Inflammatory macrophage (primary cell): Measurements from ENCODE around the gene ARPC1A.

ENCODE experiments used
- DNase-seq, 2 donors: peaks; one replicate each; pipeline ENCODE4 v3.0.0-alpha.2; 2020 to 2022

Gene ARPC1A

DNA sequence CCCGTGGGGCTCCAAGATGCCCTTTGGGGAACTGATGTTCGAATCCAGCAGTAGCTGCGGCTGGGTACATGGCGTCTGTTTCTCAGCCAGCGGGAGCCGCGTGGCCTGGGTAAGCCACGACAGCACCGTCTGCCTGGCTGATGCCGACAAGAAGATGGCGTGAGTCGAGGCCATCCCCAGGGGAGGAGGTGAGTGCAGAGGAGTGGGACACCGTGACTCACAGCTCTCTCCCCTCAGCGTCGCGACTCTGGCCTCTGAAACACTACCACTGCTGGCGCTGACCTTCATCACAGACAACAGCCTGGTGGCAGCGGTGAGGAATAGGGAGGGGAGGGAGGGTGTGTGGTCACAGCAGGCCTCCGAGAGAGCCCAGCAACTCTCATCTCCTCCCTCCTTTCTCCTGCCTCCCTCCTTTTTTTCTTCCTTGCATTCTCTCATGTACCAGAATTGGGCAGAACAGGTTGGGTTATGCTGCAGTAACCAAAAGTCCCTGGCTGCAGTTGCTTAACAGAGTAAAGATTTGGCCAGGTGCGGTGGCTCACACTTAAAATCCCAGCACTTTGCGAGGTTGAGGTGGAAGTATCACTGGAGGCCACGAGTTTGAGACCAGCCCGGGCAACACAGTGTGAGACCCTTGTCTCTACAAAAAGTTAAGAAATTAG is 65.4 kb downstream of the ARPC1A start:
- no peak for DNase-seq

DNA sequence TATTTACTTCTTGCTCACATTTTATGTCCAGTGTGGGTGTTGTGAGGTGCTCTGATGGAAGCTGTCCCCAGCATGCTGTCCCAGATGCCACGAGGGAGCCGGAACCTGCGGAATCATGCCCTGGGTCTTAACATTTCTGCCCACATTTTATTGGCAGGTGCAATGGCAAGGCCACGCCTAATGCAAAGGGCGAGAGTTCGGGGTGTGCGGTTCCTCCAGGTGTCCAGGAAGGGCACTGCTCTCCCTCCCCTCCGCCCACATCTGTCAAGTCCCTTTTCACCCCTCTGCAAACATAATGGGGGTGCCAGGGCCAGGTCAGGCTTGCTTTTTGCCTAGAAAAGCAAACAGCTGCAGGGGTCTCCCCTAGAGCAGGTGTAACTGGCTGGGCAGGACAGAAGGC is 66.3 kb downstream of the ARPC1A start:
- no peak for DNase-seq

DNA sequence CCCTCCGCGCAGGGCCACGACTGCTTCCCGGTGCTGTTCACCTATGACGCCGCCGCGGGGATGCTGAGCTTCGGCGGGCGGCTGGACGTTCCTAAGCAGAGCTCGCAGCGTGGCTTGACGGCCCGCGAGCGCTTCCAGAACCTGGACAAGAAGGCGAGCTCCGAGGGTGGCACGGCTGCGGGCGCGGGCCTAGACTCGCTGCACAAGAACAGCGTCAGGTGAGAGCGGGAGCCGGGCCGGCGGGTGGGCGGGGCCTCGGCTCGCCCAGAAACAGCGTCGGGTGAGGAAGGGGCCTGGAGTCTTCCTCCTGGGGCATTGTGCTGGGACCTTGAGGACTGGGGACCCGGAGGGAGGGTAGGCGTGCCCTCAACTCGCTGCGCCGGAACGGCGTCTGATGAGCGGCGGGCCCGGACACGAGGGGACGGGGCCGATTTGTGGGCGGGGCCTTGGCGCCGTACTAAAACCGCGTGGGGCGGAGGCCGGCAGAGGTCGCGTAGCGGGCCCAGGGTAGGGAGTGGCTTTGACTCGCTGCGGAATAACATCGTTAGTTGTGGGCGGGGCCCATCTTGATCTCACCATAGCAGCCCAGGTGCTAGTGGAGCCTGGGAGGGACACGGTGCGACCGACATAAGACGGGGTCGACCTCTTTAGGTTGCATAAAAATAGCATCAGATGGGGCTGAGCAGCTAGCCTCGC is 67.1 kb downstream of the ARPC1A start:
- peak; percentile 57 to 68 for DNase-seq

DNA sequence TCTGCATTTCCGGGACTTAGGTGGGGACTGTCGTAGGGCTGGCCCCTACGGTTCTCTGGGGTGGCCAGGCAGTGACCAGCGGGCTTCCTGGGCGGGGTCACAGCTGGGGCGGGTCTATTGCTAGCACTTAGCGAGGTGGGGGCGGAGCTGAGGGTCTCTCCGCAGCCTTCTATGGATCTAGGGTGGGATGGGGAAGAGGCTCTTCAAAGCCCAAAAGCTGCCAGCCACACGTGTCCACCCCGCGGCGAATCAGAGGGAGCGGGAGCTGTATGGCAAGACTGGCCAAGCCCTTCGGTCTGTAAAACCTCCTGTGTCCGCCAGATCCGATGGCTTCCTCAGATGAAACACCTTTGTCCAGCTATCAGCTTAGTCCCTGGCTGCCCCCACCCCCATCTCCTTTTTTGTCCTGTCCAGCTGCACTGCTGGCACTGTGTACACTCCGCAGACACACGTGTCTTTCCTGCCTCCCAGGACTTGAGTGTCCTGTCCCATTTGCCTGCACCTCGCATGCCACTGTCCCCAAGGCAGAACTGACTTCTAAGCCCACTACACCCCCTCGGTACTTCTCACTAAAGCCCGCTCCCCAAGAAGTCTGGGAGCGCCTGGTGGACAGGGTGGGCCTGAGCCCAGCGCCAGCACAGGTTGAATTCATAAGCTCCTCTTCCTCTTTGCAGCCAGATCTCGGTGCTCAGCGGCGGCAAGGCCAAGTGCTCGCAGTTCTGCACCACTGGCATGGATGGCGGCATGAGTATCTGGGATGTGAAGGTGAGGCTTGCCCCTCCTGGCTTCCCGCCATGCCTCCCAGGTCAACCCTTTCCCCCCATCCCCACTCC is 67.9 kb downstream of the ARPC1A start:
- no peak for DNase-seq

DNA sequence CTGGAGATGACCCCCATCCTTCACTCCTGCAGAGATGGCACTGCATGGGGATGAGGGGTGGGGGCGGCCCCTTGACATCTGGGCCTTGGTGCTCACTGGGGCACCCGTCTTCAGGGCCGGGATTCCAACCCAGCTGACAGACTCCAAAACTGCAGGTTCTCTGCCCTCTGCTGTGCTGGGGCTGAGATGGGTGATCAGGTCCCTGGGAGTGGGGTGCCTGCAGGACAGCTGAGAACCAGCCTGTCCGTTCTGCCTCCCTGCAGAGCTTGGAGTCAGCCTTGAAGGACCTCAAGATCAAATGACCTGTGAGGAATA is 68.4 kb downstream of the ARPC1A start:
- DNase-seq: no peak

DNA sequence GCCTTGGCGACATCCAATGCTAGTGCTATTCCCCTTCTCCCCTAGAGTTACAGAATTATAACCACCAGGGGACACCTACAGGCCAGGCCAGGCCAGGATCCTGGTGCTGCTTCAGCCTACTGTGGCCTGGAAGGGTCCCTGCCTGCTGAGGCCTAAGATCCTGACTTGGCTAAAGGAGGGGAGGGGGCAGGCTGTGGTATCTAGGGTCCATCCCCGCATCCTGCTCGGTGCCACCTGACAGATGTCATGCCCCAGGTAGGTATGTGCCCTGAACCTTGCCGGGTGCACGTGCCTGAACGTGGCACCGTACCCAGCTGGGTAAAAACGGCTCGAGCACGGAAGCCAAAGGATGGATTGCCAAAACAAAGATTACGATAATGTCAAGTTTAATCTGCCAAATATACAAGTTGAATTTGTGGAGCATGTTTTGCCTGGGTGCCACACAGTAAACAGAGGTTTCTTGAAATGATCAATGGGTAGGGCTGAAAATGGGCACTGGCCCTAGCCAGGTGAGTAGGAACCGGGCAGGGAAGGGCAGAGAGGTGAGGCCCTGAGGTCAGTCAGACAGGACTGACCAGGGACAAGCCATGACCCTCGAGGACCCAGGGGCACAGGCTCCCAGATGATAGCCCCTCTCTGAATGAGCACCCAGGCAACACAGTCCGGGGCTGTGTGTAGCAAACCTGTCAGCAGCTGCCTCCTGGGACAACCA is 70.1 kb downstream of the ARPC1A start:
- no peak for DNase-seq

DNA sequence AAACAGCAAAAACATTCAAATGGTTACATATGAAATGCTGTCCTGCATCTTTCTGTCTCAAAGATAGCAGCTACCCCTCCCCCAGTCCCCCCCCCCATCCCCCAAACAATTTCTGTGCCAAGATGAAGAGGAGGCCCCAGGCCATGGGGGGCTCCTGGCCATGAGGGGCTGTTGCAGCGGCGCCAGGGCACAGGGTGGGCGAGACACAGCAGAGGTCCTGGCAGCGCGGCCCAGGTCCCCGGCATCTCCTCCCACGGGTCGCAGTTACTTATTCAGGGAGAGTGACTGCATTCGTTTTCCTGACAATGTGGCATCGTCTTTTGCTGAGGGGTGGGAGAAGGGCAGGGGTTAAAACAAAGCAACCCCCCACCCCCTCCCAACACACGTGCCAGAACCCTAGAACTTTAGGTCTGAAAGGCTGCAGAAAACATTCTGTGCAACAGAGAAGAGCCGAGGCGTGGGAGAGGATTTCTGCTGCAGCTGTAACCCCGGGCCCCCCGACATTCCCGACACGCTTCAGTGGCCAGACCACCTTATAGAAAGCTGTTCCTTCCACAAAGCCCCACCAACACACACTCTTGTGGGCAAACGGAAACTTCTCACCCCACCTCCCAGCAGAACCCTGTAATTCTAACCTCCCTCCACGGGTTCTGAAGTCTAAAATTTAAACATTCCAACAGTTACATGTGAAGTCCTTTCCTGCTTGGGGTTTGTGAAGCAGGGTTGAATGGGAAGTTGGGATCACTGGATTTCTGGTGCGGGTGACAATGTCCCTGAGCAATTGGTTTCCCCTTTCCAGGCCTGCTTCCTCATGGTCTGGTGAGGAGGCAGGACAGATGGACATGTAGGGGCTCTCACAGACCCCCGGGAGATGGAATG is 71.0 kb downstream of the ARPC1A start:
- no peak for DNase-seq

DNA sequence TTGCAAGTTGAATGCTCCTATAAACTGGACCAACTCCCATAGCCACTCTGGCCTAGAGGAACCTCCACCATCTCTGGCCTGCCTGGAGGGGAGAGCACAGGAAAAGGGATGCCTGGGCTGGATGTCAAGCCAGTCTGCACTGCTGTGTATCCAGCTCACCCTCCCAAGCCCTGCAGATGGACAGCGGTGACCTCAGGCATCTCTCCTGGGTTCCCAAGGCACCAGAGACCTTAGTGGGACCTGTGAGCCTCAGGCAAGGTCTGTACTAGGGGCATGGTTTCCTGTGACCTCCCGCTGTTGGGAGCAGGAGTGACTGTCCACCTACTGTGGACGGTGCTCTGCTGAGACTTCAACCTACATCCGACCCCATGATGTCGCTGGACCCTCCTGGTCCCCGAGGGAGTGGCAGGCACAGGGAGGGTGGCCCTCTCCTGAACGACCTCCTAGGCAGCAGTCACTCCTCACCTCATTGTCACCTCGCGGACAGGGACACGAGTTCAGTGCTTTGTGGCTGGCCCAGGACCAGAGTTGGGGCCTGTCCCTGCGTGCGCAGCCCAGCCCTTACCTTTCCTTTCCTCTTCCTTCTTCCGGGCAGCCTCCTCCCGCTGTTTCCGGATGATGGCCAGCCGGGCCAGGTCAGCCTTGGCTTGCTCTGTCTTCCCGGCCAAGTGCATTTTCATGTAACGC is 71.7 kb downstream of the ARPC1A start:
- DNase-seq: no peak

DNA sequence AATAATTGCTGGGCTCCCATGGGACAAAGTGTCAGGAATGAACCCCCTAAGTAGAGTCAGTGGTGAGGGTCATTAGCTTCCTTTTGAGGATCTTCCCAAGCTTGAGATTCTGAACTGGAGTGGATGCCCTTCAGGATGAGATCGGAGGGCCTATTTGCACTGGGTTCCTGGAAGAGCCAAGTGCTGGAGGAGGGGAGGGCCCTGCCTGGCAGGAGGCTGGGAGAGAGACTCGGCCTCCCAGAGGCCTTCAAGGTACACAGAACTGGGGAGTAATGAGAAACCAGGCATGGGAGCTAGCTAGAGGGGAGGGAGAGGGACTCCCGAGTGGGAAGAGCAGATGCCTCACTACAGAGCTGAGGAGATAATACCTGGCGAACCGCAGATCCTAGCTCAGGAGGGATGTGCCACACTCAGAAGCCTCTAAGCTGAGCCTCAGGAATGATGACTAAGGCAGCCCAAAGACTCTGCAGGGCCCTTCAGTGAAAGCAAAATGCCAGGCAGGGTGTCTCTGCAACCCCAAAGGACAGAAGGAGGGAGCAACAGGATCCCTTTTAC is 73.3 kb downstream of the ARPC1A start:
- DNase-seq: no peak

DNA sequence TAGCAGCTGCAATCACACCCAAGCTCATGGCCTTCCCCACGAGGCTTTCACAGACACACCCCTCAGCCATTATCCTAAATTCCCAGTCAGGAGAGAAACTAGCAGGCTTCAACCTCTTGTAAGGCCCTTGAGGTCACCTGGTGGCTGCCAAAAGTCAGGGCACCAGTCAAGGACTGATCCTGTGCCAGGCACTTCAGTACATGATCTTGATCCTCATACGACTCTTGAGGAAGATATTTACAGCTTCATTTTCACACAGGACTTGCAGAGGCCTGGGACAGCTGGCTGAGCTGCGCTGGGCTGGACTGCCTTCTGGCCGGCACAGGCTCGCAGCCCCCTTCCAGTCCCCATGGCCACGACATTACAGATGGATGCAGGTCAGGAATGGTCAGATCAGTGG is 73.9 kb downstream of the ARPC1A start:
- DNase-seq: no peak

DNA sequence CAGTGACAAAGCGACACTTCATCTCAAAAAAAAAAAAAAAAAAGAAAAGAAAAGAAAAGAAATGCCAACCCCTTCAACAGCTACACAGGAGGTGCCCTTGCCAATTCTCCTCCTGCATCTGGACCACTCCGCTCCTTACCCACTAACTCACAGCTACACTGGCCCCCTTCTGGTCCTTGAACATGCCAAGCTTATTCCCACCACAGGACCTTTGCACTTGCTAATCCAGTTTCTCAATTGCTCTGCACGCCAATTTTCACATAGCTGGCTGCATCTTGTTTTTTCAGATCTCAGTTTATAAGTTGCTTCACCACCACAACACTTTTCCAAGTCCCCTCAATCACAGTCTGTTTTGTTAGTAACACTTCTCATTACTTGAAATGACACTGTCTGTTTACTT is 77.2 kb downstream of the ARPC1A start:
- DNase-seq: no peak

DNA sequence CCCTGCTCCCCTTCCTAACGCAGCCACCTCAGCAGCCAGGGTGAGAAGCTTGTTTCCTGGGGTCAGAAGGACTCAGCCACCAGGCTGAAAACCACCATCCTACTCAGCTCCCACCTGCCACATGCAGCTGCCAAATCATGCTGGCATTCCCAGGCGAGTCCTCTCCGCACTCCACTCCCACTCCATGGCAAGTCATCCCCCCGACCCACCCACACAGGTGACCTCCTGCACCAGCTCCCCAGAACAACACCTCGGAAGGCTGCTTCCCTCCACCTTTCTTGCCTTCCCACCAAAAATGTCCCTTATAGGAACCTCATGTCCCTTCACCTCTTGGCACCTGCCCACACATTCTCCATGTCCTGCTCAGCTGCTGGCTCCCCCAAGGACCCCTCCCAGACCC is 78.1 kb downstream of the ARPC1A start:
- DNase-seq: no peak

DNA sequence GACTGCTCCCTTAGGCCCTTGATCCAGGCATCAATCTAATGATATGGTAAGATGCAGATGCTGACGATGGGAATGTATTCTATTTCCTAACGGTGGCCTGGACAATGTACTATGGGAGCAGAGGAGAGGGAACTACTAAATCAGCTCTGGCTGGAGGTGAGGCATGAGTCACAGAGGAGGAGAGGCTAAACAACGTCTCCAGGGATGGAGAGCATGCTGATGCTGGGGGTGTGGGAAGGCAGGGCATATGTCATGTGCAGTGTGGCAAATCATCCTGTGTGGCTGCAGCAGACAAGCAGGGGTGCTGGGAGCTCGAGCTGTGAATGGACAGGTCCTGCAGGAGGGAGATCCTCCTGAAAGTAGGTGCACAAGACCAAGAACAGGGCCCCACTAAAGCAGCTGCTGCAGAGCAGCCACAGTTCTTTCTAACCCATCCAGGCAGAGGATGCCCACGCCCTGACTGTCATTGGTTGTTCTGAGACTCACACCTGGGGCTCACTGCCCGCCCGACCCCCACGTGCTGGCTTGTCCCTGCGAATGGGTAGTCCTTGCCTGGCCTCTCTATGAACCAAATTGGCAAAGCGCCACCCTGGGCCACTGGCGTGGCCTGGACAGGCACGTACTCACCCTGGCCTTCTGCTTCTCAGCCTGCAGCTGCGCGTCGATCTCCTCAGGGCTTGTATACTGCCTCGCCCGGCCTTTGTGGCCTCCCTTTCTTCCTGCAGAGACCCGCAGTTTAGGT is 78.7 kb downstream of the ARPC1A start:
- DNase-seq: no peak

DNA sequence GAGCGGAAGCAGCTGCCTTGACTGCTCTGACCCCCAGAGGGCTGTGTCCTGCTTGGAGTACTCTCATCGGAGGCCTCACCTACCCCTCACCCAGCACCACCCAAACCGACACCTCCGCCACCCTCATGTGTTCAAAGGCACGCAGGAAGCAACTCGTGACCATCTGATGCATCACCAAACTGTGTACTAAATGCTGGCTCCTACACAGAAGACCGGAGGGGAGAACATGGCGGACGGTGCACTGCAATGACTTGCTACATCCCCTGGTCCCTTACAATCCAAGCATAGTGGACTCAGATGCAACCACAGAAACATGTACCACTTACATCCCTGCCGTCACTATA is 79.3 kb downstream of the ARPC1A start:
- DNase-seq: no peak

DNA sequence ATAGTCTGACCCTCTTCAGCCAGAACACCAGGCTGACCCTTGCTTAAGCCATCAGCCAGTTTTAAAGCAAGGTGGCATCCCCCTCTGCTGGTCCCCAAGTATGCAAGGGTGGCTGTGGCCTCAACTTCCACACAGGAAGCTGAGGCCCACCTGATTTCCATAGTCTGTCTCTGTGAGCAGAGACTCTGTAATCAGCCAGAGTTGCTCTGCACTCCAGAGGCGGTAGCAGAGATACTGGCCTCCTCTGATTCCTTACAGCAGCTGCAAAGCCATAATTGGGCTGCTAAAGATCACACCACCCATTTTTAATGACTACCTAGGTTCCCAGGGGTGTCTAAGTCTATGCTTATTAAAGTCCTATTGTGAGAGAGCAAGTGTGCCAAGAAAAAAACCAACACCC is 80.9 kb downstream of the ARPC1A start:
- DNase-seq: no peak

DNA sequence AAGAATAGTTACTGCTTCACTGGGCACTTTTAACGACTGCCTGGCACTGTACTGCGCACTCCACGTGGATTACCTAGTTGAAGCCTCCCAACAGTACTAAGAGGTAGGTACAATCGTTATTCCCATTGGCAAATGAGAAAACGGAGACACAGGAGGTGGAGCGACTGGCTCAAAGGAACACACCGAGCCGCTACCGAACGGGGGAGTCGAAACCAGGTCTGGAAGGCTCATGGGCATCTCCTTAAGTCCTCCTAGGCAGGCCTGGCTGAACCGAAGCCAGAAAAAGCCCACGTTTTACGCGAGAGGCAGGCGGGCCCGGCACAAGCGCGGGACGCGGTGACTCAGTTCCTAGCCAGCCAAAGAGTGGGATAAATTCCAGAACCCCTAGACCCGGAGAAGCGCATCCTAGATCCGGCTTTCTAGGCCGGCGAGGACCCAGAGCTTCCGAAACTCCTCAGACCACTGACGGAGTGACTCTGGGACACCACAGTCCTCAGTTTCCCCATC is 82.2 kb downstream of the ARPC1A start:
- peak in 1 of 2 donors; percentile 52 for DNase-seq

DNA sequence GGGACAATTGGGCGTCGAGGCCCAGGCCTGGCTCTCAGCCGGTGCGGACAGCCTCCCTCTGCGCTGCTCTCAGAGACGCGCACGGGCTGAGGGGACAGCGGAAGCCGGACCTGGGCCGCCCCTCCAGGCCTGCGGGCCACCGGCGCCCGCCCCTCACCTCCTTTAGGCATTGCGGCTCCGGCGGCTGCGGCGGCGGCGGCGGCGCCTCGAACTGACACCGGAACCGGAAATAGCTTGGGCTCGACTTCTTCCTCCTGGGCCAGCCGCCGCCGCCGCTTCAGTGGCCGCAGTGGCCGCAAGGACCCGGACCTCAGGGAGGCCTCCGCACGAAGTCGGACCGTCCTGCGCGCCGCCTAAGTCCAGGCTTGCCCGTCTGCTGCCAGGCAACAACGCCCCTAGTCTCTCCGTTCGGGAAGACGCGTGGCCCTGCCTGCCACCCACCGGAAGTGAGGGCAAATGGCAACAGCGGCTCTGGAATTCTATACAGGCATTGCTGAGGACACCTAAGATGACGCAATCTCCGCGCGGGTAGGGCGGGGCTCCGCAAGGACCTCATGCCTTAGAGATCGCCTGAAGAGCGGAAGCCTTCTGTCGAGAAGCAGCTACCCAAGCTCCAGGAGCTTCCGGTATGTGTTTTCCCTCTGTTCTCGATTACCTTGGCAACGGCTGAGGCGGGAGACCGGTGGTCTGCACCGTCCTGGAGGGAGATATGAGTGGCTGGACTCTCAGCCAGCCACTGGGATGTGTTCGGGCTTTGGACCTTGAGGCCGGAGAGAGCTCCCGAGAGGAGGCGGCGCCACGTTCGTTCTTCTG is 82.9 kb downstream of the ARPC1A start, which contains the start of the genes BUD31 and PDAP1:
Gene BUD31 (plus strand): TSS at position 591 of the 813 bp plus-strand sequence. CDS start 2,124 bp downstream, outside the sequence.
Gene PDAP1 (minus strand): TSS at position 219 of the 813 bp plus-strand sequence. CDS start 49 bp downstream, at position 170.
- DNase-seq: peak; percentile 94

DNA sequence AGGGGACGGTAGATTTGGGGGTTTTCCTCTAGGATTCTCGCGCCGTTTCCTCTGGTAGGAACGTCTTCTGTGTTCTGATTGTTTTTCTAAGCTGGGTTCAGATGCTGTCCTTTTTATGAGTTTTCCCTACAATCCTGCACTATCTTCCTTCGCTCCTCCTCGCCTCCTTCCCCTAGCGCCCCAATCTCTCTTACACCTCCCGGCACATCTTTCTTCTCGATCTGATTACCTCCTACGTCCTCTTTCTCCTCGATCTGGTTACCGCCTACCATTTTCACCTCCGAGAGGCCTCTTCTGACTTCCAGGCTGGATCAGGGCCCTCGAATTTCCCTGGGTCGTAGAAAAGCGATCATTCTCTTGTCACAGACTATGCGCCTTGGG is 83.5 kb downstream of the ARPC1A start:
- no peak for DNase-seq

DNA sequence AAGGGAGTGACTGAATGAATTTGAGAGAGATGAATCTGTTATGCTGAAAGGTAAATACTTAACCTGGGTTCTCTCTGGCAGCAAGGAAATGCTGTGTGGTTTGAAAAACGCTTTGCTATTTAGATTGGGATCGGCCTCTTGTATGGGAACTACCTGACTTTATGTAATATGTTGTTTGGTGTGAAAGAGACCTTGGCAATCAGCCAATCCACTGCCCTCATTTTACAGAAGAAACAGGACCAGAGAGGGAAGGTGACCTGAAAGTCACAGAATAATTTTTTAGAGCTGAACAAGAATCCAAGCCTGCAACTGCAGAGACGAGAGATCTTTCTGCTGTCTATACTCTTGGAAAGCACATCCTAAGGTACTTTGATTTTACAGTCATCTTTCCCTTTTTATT is 84.1 kb downstream of the ARPC1A start:
- DNase-seq: no peak
